NCI-H526 (cell line): ENCODE data around the gene CDK11A.
A peak's percentile ranks its signal among the peaks of the same experiment; 100 is the strongest.
"Not testable (repeated sequence)": the region's sequence is repeated elsewhere in the genome, so short reads cannot be mapped to it uniquely, and the experiment has no call there.

Experiments
- DNase-seq, 2 experiments: peaks; one replicate each; lab custom pipeline; 2025; lab: John Stamatoyannopoulos, UW

Gene CDK11A

GRCh38 chr1:1726088-1726487, 1.9 kb upstream of the CDK11A start:
- DNase-seq: not testable (repeated sequence)

GRCh38 chr1:1721201-1721600, 3.0 kb downstream of the CDK11A start:
- no peak for DNase-seq

- DNase-seq: not testable (repeated sequence)
These were observed 8.9 kb downstream of the CDK11A start for GRCh38 chr1:1715109-1715883.

DNA sequence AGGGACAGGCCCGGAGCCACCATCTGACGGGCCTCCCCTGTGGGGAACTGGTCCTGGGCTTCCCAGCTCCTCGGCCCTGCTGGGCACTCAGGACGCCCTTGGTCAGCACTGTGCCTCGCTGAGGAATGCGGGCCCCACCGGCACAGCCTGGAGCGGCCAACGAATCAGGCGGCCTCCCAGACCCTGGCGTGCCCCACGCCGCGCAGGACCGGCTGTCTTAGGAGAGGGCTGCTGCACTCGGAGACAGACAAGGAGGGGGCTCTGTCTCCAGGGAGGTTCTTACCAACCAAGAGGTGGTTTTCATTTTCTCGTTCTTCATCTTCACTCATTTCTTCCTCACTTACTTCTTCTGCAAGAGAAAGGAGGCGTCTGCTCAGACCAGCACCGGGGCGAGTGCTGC, 16.3 kb downstream of the CDK11A start:
- not testable (repeated sequence) for DNase-seq

GRCh38 chr1:1707241-1707640, 16.9 kb downstream of the CDK11A start:
- DNase-seq: not testable (repeated sequence)

DNA sequence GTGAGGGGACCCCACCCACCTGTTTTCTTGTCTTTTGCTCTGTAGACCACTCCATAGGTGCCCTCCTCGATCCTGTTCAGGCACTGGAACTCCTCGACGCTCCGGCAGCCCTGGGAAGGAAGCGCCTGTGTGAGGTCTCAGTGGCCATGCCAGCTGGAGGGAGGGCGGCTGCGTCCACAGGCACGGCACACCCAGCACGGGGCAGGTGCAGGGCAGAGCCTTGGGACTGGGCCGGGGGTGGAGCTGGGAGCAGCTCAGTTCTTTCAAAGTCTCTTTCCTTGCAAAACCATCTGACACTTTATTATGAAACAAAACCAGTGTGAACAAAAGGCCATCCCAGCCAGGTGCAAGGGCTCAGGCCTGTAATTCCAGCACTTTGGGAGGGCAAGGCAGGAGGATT, 18.5 kb downstream of the CDK11A start:
- DNase-seq: not testable (repeated sequence)

DNA sequence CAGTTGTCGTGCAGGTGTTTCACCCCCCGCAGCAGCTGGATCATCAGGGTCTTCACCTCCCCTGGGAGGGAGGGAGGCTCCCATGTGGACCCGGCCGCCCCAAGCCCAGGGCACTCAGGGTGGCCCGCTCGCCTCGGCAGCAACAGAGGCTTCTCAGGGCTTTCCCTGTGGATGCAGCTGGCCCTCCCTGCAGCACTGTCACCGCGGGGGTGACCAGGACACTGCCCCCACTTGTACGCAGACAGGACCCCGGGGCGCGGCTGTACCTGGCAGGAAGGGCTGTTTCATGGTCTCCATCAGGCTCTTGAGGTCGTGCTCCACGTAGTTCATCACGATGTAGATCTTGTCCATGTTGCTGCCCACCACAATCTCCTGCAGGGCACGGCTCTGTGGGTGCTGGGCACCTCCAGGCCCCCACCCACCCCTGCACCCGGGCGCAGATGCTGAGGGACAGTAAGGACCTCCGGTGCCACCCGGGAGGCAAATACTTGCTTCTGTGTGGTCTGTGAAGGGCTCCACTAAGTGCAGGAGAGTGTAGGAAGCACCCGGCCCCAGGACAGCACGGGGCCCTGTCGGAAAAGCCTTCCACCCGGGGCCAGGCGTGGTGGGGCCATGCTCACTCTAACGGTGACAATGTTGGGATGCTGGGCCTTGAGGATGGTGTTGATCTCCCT, 19.7 kb downstream of the CDK11A start:
- not testable (repeated sequence) for DNase-seq

GRCh38 chr1:1703796-1704195, 20.4 kb downstream of the CDK11A start:
- no peak for DNase-seq

DNA sequence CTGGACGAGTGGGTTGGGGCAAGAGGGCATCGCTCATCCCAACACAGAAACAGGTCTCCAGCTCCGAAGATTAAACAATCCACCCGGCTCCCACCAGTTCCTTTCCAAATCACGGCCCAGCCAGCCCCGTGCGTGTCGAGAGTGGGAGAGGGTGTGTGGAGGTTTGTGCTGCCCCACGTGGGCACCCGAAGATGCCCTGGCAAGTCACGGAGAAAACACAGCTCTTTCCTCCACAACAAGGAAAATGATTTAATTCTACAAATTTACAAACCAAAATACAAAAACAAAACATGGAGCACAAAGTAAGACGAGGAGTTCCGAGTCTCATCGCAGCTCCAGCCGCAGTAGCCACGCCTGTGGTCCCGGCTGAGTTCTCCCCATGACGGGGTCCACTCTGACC, 21.7 kb downstream of the CDK11A start:
- DNase-seq: not testable (repeated sequence)

- not testable (repeated sequence) for DNase-seq
These were observed 23.6 kb downstream of the CDK11A start for GRCh38 chr1:1700557-1700956.

GRCh38 chr1:1700067-1700466, 24.1 kb downstream of the CDK11A start:
- DNase-seq: not testable (repeated sequence)

GRCh38 chr1:1699061-1699460, 25.1 kb downstream of the CDK11A start:
- not testable (repeated sequence) for DNase-seq

- not testable (repeated sequence) for DNase-seq
These were observed 26.6 kb downstream of the CDK11A start for GRCh38 chr1:1697358-1698183.

- DNase-seq: not testable (repeated sequence)
These were observed 27.5 kb downstream of the CDK11A start for GRCh38 chr1:1696431-1697357.

- peak; percentile 60 to 91 for DNase-seq
These were observed 31.2 kb downstream of the CDK11A start, which contains the start of gene SLC35E2B for GRCh38 chr1:1692714-1693647. SLC35E2B (minus strand) TSS chr1:1692795; CDS start chr1:1676699, 16,096 bp downstream.

DNA sequence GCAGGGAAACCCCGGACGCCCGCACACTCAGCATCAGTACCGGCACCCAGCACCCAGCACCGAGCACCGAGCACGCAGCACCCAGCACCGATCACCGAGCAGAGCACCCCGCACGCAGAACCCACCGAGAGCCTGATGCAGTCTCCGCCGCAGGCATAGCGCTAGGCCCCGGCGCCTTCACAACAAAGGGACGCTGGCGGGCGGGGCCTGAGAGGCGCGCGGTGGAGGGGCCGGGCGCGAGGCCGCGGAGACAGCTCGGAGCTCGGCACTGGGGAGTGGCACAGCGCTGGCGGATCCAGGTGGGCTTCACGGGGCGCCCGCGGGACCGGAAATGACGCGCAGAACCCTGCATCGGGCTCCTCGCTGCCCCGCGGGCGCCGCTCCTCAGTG, 31.8 kb downstream of the CDK11A start:
- DNase-seq: peak in 1 of 2 experiments; percentile 76

DNA sequence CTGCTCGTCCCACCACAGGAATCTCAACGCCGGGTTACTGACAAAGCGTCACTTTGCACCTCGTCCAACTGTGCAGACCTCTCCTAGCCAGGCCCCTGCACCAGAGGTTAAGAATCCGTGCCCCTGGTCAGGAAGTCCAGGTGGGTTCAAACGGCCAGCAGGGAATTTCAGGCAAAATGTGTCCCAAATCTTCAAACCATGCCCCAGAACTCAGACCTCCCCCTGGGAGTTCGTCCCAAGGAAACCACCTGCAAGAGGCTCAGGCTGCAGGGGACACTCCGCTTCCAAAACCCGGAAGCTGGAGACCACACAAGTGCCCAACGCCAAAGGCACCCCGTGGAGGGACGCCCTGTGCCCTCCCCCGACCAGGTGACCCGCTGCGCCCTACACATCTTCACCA, 32.7 kb downstream of the CDK11A start:
- DNase-seq: not testable (repeated sequence)

- DNase-seq: not testable (repeated sequence)
These were observed 34.6 kb downstream of the CDK11A start for GRCh38 chr1:1689526-1689925.

- no peak for DNase-seq
These were observed 36.3 kb downstream of the CDK11A start for GRCh38 chr1:1687846-1688245.
